Smooth muscle cell (in vitro differentiated cells): Measurements from ENCODE around the gene EBNA1BP2. TPM values are rescaled to one million over a fixed set of nuclear protein-coding genes. Genes with fewer than 3 reads are reported as not detected.

Experiments used
- DNase-seq: peaks from one replicate; lab custom pipeline; 2025; ENCODE audit not compliant: unreplicated experiment; lab: John Stamatoyannopoulos, UW
- H2AFZ ChIP-seq: fragments of 200-600 bp; sonication (generic); 2 replicates; pipeline ENCODE4 v1.6.0; 2016; ENCODE audit warnings: antibody characterized with exemption, low read depth, mild to moderate bottlenecking
- H3F3A ChIP-seq: fragments of 200-600 bp; sonication (generic); 2 replicates; pipeline ENCODE4 v1.6.0; 2017; ENCODE audit warnings: antibody characterized with exemption, low read depth
- H3K27ac ChIP-seq: fragments of 200-600 bp; sonication (generic); 2 replicates; pipeline ENCODE4 v1.5.1; 2016; ENCODE audit warnings: low read depth, mild to moderate bottlenecking
- H3K27me3 ChIP-seq: fragments of 200-600 bp; sonication (generic); 2 replicates; pipeline ENCODE4 v1.6.1; 2016; ENCODE audit warnings: low read depth, mild to moderate bottlenecking
- H3K36me3 ChIP-seq: fragments of 200-600 bp; sonication (generic); 2 replicates; pipeline ENCODE4 v1.5.1; 2016; ENCODE audit warnings: low read depth
- H3K4me1 ChIP-seq: fragments of 200-600 bp; sonication (generic); 2 replicates; pipeline ENCODE4 v1.5.1; 2016; ENCODE audit warnings: low read depth
- H3K4me2 ChIP-seq: fragments of 200-600 bp; sonication (generic); 2 replicates; pipeline ENCODE4 v1.6.0; 2016; ENCODE audit warnings: mild to moderate bottlenecking
- H3K4me3 ChIP-seq: fragments of 200-600 bp; sonication (generic); 2 replicates; pipeline ENCODE4 v1.5.1; 2016; ENCODE audit warnings: mild to moderate bottlenecking
- H3K79me2 ChIP-seq: fragments of 200-600 bp; sonication (generic); 2 replicates; pipeline ENCODE4 v1.6.0; 2016; ENCODE audit warnings: low read depth, mild to moderate bottlenecking
- H3K9ac ChIP-seq: fragments of 200-600 bp; sonication (generic); 2 replicates; pipeline ENCODE4 v1.6.0; 2016; ENCODE audit warnings: low read depth
- H3K9me3 ChIP-seq: fragments of 200-600 bp; sonication (generic); replicated peaks from 2 replicates; pipeline ENCODE4 v1.5.1; 2016; ENCODE audit warnings: low read depth
- H4K20me1 ChIP-seq: fragments of 200-600 bp; sonication (generic); 2 replicates; pipeline ENCODE4 v1.6.0; 2016; ENCODE audit warnings: low read depth
- WGBS: methylation state at CpG from one replicate; pipeline ENCODE4 v1.1.7; 2016; ENCODE audit warnings: low lambda C conversion rate; 5-methylcytosine and 5-hydroxymethylcytosine counted together
- polyA plus RNA-seq: library from polyadenylated mRNA; unstranded; fragments of >200 nt; fragmentation: Nextera tagmentation; extraction: Ambion mirVana; gene quantifications from 2 replicates; pipeline ENCODE4 v1.2.1, GENCODE V29; 2016
- total RNA-seq: library from RNA; depleted of rRNA; stranded (reverse); fragments of >200 nt; gene quantifications from 2 replicates; pipeline ENCODE4 v1.2.3, GENCODE V29; 2014
- TF ChIP-seq, protein P1 (sequence below): fragments of 200-600 bp; sonication (generic); IDR thresholded peaks from 2 replicates; pipeline ENCODE4 v1.5.1; 2017; ENCODE audit warnings: borderline replicate concordance, mild to moderate bottlenecking, antibody characterized with exemption; ENCODE audit not compliant: insufficient read depth, poor library complexity, severe bottlenecking

EBNA1BP2 gene, protein sequence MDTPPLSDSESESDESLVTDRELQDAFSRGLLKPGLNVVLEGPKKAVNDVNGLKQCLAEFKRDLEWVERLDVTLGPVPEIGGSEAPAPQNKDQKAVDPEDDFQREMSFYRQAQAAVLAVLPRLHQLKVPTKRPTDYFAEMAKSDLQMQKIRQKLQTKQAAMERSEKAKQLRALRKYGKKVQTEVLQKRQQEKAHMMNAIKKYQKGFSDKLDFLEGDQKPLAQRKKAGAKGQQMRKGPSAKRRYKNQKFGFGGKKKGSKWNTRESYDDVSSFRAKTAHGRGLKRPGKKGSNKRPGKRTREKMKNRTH
- total RNA-seq = 51.8 and 52.0 TPM in 2 replicates
- polyA plus RNA-seq = 85.9 and 102 TPM in 2 replicates

DNA sequence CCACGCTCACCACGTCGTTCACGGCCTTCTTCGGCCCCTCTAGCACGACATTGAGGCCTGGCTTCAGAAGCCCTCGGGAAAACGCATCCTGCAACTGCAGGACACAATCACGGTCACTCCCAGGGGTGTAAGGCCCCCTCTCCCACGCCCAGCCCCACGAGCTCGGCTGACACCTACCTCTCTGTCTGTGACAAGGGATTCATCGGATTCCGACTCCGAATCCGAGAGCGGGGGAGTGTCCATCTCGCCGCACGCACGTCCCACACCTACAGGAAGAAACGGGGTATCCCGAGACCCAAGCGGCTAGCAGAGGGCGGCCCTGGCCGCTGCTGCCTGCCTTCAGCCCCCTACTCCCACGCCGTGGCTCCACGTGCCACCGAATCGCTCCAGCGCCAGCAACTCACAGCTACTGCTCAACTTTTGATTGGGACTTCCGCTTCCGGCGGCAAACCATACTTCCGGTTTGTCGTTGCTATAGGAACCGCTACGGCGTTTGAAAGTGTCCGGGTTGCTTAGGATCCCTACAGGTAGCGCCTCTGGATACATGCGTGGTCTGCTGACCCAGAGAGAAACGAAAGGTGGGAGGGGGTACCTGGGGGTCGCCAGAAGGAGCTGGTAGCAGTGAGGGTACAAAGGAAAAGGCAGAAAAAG is at the start of gene EBNA1BP2, which contains the start of gene CFAP57:
Gene EBNA1BP2, minus strand, starts transcription at position 415 of the 651 bp plus-strand sequence. Its CDS starts 172 bp downstream, at position 243.
Gene CFAP57, plus strand, starts transcription at position 455 of the 651 bp plus-strand sequence. CDS start 424 bp downstream, outside the sequence.
- Histone ChIP-seq H3K4me1 (no peaks in the 10 kb centered on the region), H3K27me3 (no peaks in the 10 kb centered on the region), H3K4me2 (peak within 1 kb of the TSS; percentile 94), H2AFZ (peak within 1 kb of the TSS; percentile 96), H3K27ac (peak within 1 kb of the TSS; percentile 87), H3K9ac (peak within 1 kb of the TSS; percentile 91), H3K4me3 (peak within 1 kb of the TSS; percentile 97), H3F3A (peaks cover 5% of the 10 kb centered on the region), H3K79me2 (peaks cover 24% of the 10 kb centered on the region), H3K36me3 (peaks cover 7% of the 10 kb centered on the region), H4K20me1 (no peaks in the 10 kb centered on the region), H3K9me3 (no peaks in the 10 kb centered on the region)
- TF ChIP-seq, protein P1, sequence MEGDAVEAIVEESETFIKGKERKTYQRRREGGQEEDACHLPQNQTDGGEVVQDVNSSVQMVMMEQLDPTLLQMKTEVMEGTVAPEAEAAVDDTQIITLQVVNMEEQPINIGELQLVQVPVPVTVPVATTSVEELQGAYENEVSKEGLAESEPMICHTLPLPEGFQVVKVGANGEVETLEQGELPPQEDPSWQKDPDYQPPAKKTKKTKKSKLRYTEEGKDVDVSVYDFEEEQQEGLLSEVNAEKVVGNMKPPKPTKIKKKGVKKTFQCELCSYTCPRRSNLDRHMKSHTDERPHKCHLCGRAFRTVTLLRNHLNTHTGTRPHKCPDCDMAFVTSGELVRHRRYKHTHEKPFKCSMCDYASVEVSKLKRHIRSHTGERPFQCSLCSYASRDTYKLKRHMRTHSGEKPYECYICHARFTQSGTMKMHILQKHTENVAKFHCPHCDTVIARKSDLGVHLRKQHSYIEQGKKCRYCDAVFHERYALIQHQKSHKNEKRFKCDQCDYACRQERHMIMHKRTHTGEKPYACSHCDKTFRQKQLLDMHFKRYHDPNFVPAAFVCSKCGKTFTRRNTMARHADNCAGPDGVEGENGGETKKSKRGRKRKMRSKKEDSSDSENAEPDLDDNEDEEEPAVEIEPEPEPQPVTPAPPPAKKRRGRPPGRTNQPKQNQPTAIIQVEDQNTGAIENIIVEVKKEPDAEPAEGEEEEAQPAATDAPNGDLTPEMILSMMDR = no peak
- WGBS = under 1% methylated on average over 45 of the region's 45 CpGs
- DNase-seq = peak; percentile 97

DNA sequence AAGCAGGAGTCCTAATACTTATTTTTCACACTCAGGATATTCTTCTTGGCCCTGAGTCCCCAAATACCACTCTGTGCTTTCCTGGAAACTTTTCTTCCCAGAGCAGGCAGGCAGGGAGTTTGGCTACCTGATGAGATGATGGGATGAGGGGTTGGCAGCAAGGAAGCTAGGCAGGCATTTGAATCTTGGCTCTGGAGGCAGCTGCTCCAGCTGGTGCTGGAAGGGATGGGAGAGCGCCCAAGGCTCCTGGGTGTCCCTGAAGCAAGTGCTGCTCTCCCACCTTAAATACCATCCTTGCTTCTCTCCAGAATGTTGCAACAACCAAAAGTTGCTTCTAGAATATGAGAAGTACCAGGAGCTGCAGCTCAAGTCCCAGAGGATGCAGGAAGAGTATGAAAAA is 49.7 kb upstream of the EBNA1BP2 start:
- Histone ChIP-seq H3K27me3 (no peaks in the 10 kb centered on the region), H2AFZ (no peak overlapping the region), H3K36me3 (no peaks in the 10 kb centered on the region), H4K20me1 (no peaks in the 10 kb centered on the region), H3K4me1 (no peaks in the 10 kb centered on the region), H3K9ac (no peak overlapping the region), H3K27ac (no peak overlapping the region), H3F3A (no peaks in the 10 kb centered on the region), H3K9me3 (no peaks in the 10 kb centered on the region), H3K79me2 (no peaks in the 10 kb centered on the region), H3K4me2 (no peak overlapping the region), H3K4me3 (no peak overlapping the region)
- TF ChIP-seq, protein P1 = no peak
- 100% methylated on average over 1 of the region's 1 CpG for WGBS
- DNase-seq = no peak

DNA sequence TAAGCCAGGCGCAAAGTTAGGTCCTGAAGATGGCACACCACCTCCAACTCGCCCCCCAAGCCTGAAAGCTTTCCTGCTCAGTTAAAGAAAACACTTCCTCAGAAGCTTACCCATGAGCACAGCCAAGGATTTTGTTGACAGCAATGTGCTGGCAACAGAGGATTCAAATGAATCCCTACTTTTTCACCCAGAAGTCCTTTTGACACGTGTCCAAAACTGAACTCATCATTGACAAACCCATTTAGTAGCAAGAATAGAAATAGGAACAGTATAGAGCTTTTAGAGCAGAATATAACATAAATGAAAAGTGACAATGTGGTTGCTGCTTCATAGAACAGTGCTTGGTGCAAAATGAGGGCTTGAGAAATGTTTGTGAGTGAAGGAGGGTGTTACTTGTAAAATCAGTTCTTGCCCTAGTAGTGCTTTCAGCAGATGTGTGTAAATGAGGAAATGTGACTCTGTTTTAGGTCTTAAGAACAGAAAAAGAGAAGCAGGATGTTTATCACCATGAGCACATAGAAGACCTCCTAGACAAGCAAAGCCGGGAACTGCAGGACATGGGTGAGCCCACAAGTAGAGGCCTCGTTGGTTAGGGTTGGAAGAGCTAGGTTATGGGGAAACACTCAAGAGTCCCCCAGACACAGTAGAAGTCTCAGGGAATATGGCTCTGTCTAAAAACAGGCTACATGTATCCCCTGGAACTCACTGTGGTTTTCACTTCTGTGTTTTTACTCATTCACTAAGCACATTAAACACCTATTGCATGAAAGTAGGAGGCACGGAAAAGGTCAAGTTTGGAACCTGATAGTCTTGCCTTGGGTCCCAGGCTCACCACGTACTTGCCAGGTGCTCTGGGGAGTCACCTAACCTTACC is 49.1 kb upstream of the EBNA1BP2 start:
- DNase-seq = no peak
- TF ChIP-seq, protein P1 = no peak
- WGBS = 85% methylated on average over 7 of the region's 7 CpGs

More for the DNA sequence above, 49.1 kb upstream of the EBNA1BP2 start:
- no peaks in the 10 kb centered on the region for H3K27me3 ChIP-seq
- H3K4me2 ChIP-seq = no peak overlapping the region
- no peaks in the 10 kb centered on the region for H3F3A ChIP-seq
- H3K36me3 ChIP-seq = no peaks in the 10 kb centered on the region
- H3K4me3 ChIP-seq = no peak overlapping the region
- H3K9ac ChIP-seq = no peak overlapping the region
- H3K79me2 ChIP-seq = no peaks in the 10 kb centered on the region
- no peaks in the 10 kb centered on the region for H3K4me1 ChIP-seq
- H2AFZ ChIP-seq = no peak overlapping the region
- H3K9me3 ChIP-seq = no peaks in the 10 kb centered on the region
- no peaks in the 10 kb centered on the region for H4K20me1 ChIP-seq
- H3K27ac ChIP-seq = no peak overlapping the region
